ENCODE measurements around the gene PRAC2. TPM values are rescaled to one million over a fixed set of nuclear protein-coding genes. Genes with fewer than 3 reads are reported as not detected.

Gene PRAC2
- total RNA-seq, 1 donor from 2014 or later, result not detected

- no peak for DNase-seq (ENCODE audit: low read depth in 2 of 2)
Observed at GRCh38 chr17:48754500-48755261, 31.7 kb downstream of the PRAC2 start.

- no peak for DNase-seq (ENCODE audit: low read depth in 2 of 2)
Observed at GRCh38 chr17:48755356-48755755, 32.4 kb downstream of the PRAC2 start.

- no peak for DNase-seq (ENCODE audit: low read depth in 2 of 2)
Observed at GRCh38 chr17:48756830-48757251, 33.9 kb downstream of the PRAC2 start.

- no peak for DNase-seq (ENCODE audit: low read depth in 2 of 2)
Observed at GRCh38 chr17:48757524-48757961, 34.6 kb downstream of the PRAC2 start.

- DNase-seq (ENCODE audit: low read depth in 2 of 2), result no peak
Observed at GRCh38 chr17:48759288-48759687, 36.3 kb downstream of the PRAC2 start.

GRCh38 chr17:48760411-48760810 lies 37.4 kb downstream of the PRAC2 start:
- DNase-seq (ENCODE audit: low read depth in 2 of 2), result no peak

GRCh38 chr17:48761114-48761513 lies 38.1 kb downstream of the PRAC2 start:
- no peak for DNase-seq (ENCODE audit: low read depth in 2 of 2)

- no peak for DNase-seq (ENCODE audit: low read depth in 2 of 2)
Observed at GRCh38 chr17:48767263-48767774, 44.3 kb downstream of the PRAC2 start.

- DNase-seq (ENCODE audit: low read depth in 2 of 2), result no peak
Observed at GRCh38 chr17:48769009-48769675, 46.2 kb downstream of the PRAC2 start.

- DNase-seq (ENCODE audit: low read depth in 2 of 2), result no peak
Observed at GRCh38 chr17:48770954-48771353, 48.0 kb downstream of the PRAC2 start.

GRCh38 chr17:48773245-48773644 lies 50.3 kb downstream of the PRAC2 start:
- DNase-seq (ENCODE audit: low read depth in 2 of 2), result no peak

Other genes starting within 250 kb of the PRAC2 start
- gene HOXB1, start 192.2 kb upstream of the PRAC2 start, total RNA-seq, result not detected in 2 replicates
- 0.20 and 0.22 TPM in 2 replicates for gene HOXB2, start 178.1 kb upstream of the PRAC2 start, total RNA-seq
- 0.87 and 1.2 TPM in 2 replicates for gene HOXB4, start 144.8 kb upstream of the PRAC2 start, total RNA-seq
- 1.7 and 1.8 TPM in 2 replicates for gene HOXB3, start 132.9 kb upstream of the PRAC2 start, total RNA-seq
- under 0.01 TPM in 1 of 2 replicates, not detected in the other for gene HOXB5, start 129.4 kb upstream of the PRAC2 start, total RNA-seq
- gene HOXB6, start 118.2 kb upstream of the PRAC2 start, total RNA-seq, result 0.40 and 0.87 TPM in 2 replicates
- gene HOXB7, start 112.2 kb upstream of the PRAC2 start, total RNA-seq, result under 0.01 and 1.3 TPM in 2 replicates
- 0.22 TPM in 1 of 2 replicates, not detected in the other for gene HOXB8, start 107.9 kb upstream of the PRAC2 start, total RNA-seq
- under 0.01 TPM in 1 of 2 replicates, not detected in the other for gene HOXB9, start 96.8 kb upstream of the PRAC2 start, total RNA-seq
- not detected in 2 replicates for gene PRAC1, start 667 bp upstream of the PRAC2 start, total RNA-seq
- under 0.01 TPM in 1 of 2 replicates, not detected in the other for gene HOXB13, start 5.6 kb downstream of the PRAC2 start, total RNA-seq
- not detected in 2 replicates for gene TTLL6, start 94.0 kb downstream of the PRAC2 start, total RNA-seq
- 19.6 and 31.7 TPM in 2 replicates for gene CALCOCO2, start 107.8 kb downstream of the PRAC2 start, total RNA-seq
- gene ATP5MC1, start 169.6 kb downstream of the PRAC2 start, total RNA-seq, result 31.0 and 45.1 TPM in 2 replicates
- 51.4 and 55.2 TPM in 2 replicates for gene UBE2Z, start 185.2 kb downstream of the PRAC2 start, total RNA-seq
- gene SNF8, start 221.7 kb downstream of the PRAC2 start, total RNA-seq, result 92.0 and 104 TPM in 2 replicates
- not detected in 2 replicates for gene GIP, start 245.4 kb downstream of the PRAC2 start, total RNA-seq